HL-60 (cell line): ENCODE measurements around the gene KAT2B.

Source experiments
- POLR2AphosphoS5 ChIP-seq: IDR thresholded peaks from 2 replicates; pipeline ENCODE4 v1.6.1; 2012; ENCODE audit warnings: low read depth
- TF ChIP-seq, protein P1 (sequence below): IDR thresholded peaks from one replicate; pipeline ENCODE4 v1.5.1; 2011; ENCODE audit warnings: low read length, control low read depth, inconsistent platforms; ENCODE audit not compliant: insufficient read depth
- TF ChIP-seq, protein P2 (sequence below): IDR thresholded peaks from 2 replicates; pipeline ENCODE4 v1.6.1; 2012; ENCODE audit warnings: low read depth; ENCODE audit not compliant: insufficient replicate concordance

DNA sequence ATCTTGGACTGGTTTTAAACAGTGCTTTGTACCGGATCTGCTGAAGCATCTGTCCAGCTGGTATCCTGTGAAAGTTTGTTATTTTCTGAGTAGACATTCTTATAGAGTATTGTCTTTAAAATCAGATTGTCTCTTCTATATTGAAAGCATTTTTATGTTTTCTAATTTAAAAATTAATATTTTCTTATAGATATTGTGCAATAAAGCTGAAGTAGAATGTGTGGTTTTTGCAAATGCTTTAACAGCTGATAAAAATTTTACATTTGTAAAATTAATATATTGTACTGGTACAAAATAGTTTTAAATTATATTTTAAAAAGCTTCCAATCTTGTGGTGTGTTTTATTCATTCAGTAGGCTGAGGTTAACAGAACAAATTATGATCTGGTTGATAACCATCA is 113.8 kb downstream of the KAT2B start:
- TF ChIP-seq, protein P1, sequence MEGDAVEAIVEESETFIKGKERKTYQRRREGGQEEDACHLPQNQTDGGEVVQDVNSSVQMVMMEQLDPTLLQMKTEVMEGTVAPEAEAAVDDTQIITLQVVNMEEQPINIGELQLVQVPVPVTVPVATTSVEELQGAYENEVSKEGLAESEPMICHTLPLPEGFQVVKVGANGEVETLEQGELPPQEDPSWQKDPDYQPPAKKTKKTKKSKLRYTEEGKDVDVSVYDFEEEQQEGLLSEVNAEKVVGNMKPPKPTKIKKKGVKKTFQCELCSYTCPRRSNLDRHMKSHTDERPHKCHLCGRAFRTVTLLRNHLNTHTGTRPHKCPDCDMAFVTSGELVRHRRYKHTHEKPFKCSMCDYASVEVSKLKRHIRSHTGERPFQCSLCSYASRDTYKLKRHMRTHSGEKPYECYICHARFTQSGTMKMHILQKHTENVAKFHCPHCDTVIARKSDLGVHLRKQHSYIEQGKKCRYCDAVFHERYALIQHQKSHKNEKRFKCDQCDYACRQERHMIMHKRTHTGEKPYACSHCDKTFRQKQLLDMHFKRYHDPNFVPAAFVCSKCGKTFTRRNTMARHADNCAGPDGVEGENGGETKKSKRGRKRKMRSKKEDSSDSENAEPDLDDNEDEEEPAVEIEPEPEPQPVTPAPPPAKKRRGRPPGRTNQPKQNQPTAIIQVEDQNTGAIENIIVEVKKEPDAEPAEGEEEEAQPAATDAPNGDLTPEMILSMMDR, result no peak
- TF ChIP-seq, protein P2, sequence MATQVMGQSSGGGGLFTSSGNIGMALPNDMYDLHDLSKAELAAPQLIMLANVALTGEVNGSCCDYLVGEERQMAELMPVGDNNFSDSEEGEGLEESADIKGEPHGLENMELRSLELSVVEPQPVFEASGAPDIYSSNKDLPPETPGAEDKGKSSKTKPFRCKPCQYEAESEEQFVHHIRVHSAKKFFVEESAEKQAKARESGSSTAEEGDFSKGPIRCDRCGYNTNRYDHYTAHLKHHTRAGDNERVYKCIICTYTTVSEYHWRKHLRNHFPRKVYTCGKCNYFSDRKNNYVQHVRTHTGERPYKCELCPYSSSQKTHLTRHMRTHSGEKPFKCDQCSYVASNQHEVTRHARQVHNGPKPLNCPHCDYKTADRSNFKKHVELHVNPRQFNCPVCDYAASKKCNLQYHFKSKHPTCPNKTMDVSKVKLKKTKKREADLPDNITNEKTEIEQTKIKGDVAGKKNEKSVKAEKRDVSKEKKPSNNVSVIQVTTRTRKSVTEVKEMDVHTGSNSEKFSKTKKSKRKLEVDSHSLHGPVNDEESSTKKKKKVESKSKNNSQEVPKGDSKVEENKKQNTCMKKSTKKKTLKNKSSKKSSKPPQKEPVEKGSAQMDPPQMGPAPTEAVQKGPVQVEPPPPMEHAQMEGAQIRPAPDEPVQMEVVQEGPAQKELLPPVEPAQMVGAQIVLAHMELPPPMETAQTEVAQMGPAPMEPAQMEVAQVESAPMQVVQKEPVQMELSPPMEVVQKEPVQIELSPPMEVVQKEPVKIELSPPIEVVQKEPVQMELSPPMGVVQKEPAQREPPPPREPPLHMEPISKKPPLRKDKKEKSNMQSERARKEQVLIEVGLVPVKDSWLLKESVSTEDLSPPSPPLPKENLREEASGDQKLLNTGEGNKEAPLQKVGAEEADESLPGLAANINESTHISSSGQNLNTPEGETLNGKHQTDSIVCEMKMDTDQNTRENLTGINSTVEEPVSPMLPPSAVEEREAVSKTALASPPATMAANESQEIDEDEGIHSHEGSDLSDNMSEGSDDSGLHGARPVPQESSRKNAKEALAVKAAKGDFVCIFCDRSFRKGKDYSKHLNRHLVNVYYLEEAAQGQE, result no peak
- no peak for TF ChIP-seq POLR2AphosphoS5
